ENCODE results near the gene SEC16A. TPM values are rescaled to one million over a fixed set of nuclear protein-coding genes. Genes with fewer than 3 reads are reported as not detected.

The SEC16A gene
- total RNA-seq, 4 donors from 2014 or later = 45.6 to 64.8 (median 56.5) TPM

DNA sequence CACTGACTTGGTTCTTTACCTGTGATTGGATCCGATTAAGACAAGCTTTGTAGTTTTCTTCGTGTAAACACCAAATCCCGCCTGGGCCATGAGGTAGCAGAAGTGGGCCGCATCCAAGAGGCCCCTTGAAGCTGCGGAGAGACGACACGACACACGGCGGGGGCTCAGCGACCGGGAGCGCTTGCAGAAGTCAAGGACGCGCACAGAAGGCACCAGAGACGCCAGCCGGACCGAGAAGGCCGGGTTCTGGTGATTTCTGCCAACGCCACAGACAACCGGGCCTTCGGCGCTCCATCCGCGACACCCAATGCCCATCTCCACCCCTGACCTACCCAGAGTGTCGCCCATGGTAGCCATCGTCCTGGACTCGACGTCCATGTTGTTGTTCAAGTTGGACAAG lies 23.4 kb downstream of the SEC16A start:
- no peak for ATAC-seq (ENCODE audit: low FRiP score)
- no peak for DNase-seq (ENCODE audit: low spot score)

DNA sequence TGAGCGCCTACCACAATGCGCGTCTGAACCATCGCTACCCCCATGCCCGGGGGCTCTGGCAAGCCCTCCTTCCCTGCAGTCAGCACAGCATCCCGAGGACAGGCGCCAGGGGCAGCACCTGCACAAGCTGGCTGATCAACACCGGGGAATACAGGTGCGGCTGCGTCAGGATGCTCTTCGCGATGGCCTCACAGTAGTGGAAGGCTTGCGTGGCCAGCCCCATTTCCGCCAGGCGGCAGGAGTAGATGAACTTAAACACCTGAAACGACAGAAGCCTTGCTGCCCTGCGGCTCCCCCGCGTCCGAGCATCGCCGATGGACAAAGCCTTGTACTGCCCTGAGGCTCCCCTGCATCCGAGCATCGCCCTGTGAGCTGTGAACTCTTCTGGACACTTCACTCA lies 25.5 kb downstream of the SEC16A start:
- TF ChIP-seq, protein P1, sequence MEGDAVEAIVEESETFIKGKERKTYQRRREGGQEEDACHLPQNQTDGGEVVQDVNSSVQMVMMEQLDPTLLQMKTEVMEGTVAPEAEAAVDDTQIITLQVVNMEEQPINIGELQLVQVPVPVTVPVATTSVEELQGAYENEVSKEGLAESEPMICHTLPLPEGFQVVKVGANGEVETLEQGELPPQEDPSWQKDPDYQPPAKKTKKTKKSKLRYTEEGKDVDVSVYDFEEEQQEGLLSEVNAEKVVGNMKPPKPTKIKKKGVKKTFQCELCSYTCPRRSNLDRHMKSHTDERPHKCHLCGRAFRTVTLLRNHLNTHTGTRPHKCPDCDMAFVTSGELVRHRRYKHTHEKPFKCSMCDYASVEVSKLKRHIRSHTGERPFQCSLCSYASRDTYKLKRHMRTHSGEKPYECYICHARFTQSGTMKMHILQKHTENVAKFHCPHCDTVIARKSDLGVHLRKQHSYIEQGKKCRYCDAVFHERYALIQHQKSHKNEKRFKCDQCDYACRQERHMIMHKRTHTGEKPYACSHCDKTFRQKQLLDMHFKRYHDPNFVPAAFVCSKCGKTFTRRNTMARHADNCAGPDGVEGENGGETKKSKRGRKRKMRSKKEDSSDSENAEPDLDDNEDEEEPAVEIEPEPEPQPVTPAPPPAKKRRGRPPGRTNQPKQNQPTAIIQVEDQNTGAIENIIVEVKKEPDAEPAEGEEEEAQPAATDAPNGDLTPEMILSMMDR (IDR thresholded peaks at IDR 0.05) = no peak

More for the DNA sequence above, 23.4 kb downstream of the SEC16A start:
- TF ChIP-seq, protein P1 (IDR thresholded peaks at IDR 0.05) = no peak

DNA sequence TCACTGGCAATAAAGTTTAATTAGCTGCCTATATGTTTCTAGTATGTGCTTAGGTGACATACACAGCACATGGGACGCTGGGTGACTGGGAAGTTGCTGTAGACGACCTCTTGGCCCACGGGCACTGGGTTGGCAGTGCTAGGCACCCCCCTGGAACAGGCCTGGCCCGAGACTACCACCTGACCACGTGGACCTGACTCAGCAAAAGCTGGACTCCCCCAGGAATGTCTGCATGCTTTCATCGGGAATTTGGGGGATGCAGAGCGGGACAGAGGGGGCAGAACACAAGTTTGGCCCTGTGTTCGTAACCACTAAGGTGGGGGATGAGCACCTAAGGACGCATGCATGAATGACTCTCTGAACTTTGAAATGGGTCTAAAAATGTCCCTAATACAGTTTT lies 26.6 kb downstream of the SEC16A start:
- ATAC-seq (ENCODE audit: low FRiP score) (no peak), DNase-seq (ENCODE audit: low spot score) (no peak)
- TF ChIP-seq, protein P1 (IDR thresholded peaks at IDR 0.05) = no peak

More for the DNA sequence above, 25.5 kb downstream of the SEC16A start:
- no peak for DNase-seq (ENCODE audit: low spot score)
- no peak for ATAC-seq (ENCODE audit: low FRiP score)

DNA sequence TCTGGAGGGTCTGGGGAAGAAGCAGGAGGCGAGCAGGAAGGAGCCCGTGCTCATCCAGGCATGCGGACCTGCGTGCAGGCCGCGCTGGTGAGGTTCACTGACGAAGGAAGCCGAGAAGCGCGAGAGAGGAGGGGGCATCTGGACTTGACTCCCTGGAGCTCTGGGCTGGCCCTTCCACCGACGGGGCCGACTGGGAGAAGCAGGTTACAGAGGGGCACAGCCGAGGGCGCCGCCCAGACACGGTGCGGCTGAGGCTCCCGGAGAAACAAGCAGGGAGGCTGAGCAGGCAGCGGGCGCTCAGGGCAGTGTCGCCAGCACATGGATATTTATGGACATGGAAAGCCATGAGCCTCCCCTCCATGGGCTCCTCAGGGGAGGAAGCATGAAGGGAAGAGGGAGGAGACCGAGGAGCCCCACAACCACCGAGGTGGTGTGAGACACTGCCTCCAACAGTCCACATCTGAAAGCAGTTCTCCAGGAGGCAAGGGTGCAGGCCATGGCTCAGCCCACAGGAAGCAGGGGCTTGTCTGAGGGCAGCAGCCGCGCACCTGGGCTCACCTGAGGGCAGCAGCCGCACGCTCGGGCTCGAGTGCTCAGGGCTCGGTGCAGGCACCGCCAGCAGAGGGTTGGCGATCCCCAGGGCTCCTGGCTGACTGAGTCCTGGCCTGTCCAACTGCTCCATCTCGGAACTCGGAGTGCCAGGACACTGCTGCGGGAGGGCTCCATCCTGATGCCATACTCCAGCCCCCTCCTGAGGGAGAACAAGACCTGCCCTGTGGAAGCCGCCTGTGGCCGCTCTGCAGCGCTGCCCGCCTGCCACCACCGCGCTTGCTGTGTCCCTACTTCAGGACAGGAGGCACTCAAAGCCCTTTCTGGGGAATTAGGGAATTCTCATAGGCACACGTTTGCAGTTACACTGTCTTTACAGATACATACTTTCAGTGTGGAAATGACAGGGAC lies 27.5 kb downstream of the SEC16A start:
- DNase-seq (ENCODE audit: low spot score) = no peak
- no peak for ATAC-seq (ENCODE audit: low FRiP score)
- TF ChIP-seq, protein P1 (IDR thresholded peaks at IDR 0.05) = no peak

DNA sequence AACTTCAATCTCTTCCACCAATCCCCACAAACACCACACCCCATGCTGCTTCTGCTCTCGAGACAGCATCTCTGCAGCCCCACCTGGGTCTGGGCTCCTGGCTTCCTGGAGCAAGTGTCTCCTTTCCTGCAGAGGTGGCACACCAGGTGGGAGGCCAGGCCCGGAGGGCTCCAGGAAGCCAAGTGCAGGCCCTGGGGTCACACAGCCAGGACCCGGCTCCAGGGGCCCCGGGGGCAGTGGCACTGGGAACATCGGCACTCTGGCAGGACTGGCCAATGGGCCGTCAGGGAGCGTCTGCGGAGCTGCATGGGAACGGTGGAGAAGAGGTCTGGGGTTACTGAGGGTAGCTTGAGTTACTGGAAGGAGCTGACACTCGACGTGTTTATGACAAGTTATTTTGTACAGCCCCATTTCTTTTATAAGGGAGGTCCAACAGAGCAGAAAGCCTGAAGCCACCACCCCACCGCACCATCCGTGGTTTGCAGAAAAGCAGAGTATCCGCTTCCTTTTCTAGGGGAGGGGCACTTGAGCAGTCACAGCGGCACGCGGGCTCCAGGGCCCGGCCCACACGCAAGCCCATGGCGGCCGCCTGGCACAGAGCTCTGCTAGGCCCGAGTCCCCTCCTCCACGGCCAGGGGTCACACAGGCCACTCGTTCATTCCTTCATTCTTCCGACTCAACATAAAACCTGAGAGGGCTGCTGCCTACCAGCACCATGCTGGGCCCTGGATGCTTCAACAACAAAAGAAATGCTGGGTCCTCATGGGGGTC lies 28.6 kb downstream of the SEC16A start:
- TF ChIP-seq, protein P1 (IDR thresholded peaks at IDR 0.05) = no peak
- DNase-seq (ENCODE audit: low spot score) (no peak), ATAC-seq (ENCODE audit: low FRiP score) (no peak)

DNA sequence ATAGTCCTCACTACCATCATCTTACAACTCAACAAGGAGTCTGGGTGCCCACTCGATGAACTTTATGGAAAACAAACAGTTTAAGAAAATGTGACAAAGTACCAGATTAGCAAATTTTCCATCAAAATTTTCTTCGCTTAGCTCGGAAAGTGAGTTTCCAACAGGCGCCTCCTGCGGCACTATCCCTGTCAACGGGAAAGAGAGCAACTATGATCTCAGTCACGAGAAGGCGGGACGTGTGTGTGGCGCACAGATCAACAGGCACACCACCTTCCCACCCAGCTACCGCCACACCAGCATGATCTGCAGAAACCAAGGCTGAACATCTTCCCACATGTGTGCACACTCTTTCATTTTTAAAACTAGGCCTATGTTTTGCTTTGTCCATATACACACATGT lies 29.5 kb downstream of the SEC16A start:
- DNase-seq (ENCODE audit: low spot score) = no peak
- no peak for ATAC-seq (ENCODE audit: low FRiP score)

More for the DNA sequence above, 29.5 kb downstream of the SEC16A start:
- TF ChIP-seq, protein P1 (IDR thresholded peaks at IDR 0.05) = no peak

All from omental fat pad (tissue), 4 donors.